Measurements from ENCODE around the gene ERMARD. TPM values are rescaled to one million over a fixed set of nuclear protein-coding genes. Genes with fewer than 3 reads are reported as not detected.

ERMARD gene
- total RNA-seq, 2 experiments from 2014 or later: 24.9 to 26.6 TPM

GRCh38 chr6:169709293-169709692 is 42.1 kb upstream of the ERMARD start:
- H3K27ac Mint-ChIP-seq: peak overlapping the region; percentile 51

DNA sequence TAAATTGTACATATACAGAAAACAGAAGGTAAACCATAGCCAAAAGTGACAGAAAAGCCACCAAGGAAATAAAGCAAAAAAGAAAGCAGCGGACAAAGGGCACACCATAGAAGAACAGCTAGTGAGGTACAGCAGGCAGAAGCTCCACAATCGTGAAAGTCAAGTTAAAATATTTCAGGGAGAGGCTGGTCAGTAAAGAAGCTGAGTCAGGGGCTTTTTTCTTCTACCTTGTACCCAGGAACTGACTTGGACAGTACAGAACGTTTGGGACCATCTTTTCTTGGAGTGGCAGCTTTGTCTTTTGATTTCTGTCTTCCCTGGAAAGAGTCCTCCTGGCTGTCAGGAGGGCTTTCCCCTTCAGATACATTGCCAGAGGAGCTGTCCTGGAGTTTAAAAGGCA is 41.4 kb upstream of the ERMARD start:
- ChIA-PET CTCF (interaction anchor here (0.9 to 3.6 kb wide), 4 partner anchors 9 to 844 kb away, joined by 3 to 34 read pairs (median 6); partner anchors contain the start of genes C6orf120, TBP and WDR27), POLR2A (interaction anchor here (0.9 to 4.6 kb wide), 3 partner anchors 8 to 15 kb away, joined by 3 to 28 read pairs (median 5); partner anchors contain the start of genes C6orf120, PHF10 and WDR27)
- TF ChIP-seq, protein P1, sequence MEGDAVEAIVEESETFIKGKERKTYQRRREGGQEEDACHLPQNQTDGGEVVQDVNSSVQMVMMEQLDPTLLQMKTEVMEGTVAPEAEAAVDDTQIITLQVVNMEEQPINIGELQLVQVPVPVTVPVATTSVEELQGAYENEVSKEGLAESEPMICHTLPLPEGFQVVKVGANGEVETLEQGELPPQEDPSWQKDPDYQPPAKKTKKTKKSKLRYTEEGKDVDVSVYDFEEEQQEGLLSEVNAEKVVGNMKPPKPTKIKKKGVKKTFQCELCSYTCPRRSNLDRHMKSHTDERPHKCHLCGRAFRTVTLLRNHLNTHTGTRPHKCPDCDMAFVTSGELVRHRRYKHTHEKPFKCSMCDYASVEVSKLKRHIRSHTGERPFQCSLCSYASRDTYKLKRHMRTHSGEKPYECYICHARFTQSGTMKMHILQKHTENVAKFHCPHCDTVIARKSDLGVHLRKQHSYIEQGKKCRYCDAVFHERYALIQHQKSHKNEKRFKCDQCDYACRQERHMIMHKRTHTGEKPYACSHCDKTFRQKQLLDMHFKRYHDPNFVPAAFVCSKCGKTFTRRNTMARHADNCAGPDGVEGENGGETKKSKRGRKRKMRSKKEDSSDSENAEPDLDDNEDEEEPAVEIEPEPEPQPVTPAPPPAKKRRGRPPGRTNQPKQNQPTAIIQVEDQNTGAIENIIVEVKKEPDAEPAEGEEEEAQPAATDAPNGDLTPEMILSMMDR (IDR thresholded peaks at IDR 0.05): no peak
- DNase-seq: no peak
- intact Hi-C loops (cut with micrococcal nuclease): no loop called here
- ATAC-seq: no peak
- no peaks in the 10 kb centered on the region for H3K27me3 Mint-ChIP-seq
- peaks cover 46% of the 10 kb centered on the region for H3K36me3 Mint-ChIP-seq (ENCODE audit: low read depth)
- H3K27ac Mint-ChIP-seq: peak overlapping the region; percentile 51
- no peak overlapping the region for H3K4me3 Mint-ChIP-seq
- H3K4me1 Mint-ChIP-seq (ENCODE audit: low read depth): peaks cover 37% of the 10 kb centered on the region
- H3K9me3 Mint-ChIP-seq: no peaks in the 10 kb centered on the region

More at GRCh38 chr6:169709293-169709692, 42.1 kb upstream of the ERMARD start:
- POLR2A ChIA-PET: interaction anchor here (0.9 to 4.6 kb wide), 3 partner anchors 7 to 16 kb away, joined by 3 to 28 read pairs (median 5); partner anchors contain the start of genes C6orf120, PHF10 and WDR27
- no peak for DNase-seq
- Mint-ChIP-seq H3K9me3 (no peaks in the 10 kb centered on the region), H3K4me3 (no peak overlapping the region), H3K27me3 (no peaks in the 10 kb centered on the region), H3K36me3 (ENCODE audit: low read depth) (peaks cover 43% of the 10 kb centered on the region), H3K4me1 (ENCODE audit: low read depth) (peaks cover 40% of the 10 kb centered on the region)
- intact Hi-C loops (cut with micrococcal nuclease): no loop called here
- ATAC-seq: peak; percentile 39
- CTCF ChIA-PET: interaction anchor here (0.7 to 3.6 kb wide), 5 partner anchors 8 to 80 kb away, joined by 3 to 34 read pairs (median 3); partner anchors contain the start of genes C6orf120, DYNLT2, ERMARD and WDR27
- TF ChIP-seq, protein P1 (IDR thresholded peaks at IDR 0.05): no peak

- Mint-ChIP-seq H3K4me1 (ENCODE audit: low read depth) (peaks cover 18% of the 10 kb centered on the region), H3K27ac (no peak overlapping the region)
- POLR2A ChIA-PET: interaction anchor here (2.1 to 3.0 kb wide), 2 partner anchors 10 to 12 kb away, joined by 8 to 20 read pairs; partner anchors contain the start of genes C6orf120, PHF10 and WDR27
These were observed 37.2 kb upstream of the ERMARD start for GRCh38 chr6:169714178-169714577.

GRCh38 chr6:169714595-169714994 is 36.8 kb upstream of the ERMARD start:
- POLR2A ChIA-PET: interaction anchor here (2.1 to 3.0 kb wide), 2 partner anchors 9 to 12 kb away, joined by 8 to 20 read pairs; partner anchors contain the start of genes C6orf120, PHF10 and WDR27
- Mint-ChIP-seq H3K4me3 (no peak overlapping the region), H3K9me3 (no peaks in the 10 kb centered on the region), H3K36me3 (ENCODE audit: low read depth) (peaks cover 60% of the 10 kb centered on the region), H3K27ac (no peak overlapping the region), H3K4me1 (ENCODE audit: low read depth) (peaks cover 18% of the 10 kb centered on the region), H3K27me3 (no peaks in the 10 kb centered on the region)
- DNase-seq (no peak), ATAC-seq (no peak)
- intact Hi-C loops (cut with micrococcal nuclease): no loop called here
- CTCF ChIA-PET: no interaction called here
- TF ChIP-seq, protein P1 (IDR thresholded peaks at IDR 0.05): no peak

More at GRCh38 chr6:169714178-169714577, 37.2 kb upstream of the ERMARD start:
- DNase-seq: no peak
- TF ChIP-seq, protein P1 (IDR thresholded peaks at IDR 0.05): no peak
- H3K36me3 Mint-ChIP-seq (ENCODE audit: low read depth): peaks cover 55% of the 10 kb centered on the region
- CTCF ChIA-PET: no interaction called here
- no peak overlapping the region for H3K4me3 Mint-ChIP-seq
- no peak for ATAC-seq
- no peaks in the 10 kb centered on the region for H3K9me3 Mint-ChIP-seq
- H3K27me3 Mint-ChIP-seq: no peaks in the 10 kb centered on the region
- intact Hi-C loops (cut with micrococcal nuclease): no loop called here

DNA sequence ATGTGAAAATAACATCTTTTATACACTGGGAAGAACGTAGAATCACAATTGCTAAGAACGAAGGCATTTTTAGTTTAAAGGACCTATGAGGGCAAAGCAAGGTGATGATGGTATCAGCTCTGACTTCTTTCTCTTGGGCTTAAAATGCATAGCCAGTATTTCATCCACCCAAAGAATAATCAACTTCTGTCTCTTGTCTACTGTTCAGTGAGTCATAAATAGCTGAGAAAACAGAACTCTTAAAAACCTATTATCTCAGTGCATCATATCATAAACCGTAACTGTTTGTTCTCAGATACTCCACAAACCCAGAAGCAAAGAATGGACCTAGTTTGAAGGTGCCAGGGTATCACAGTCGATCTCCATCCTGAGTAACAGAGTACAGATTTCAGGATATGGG is 32.3 kb upstream of the ERMARD start:
- POLR2A ChIA-PET: interaction anchor here (0.9 to 3.0 kb wide), 3 partner anchors 12 to 17 kb away, joined by 3 to 18 read pairs (median 4); partner anchors contain the start of genes C6orf120 and WDR27
- no peaks in the 10 kb centered on the region for H3K9me3 Mint-ChIP-seq
- H3K27ac Mint-ChIP-seq: peak overlapping the region; percentile 28
- H3K4me1 Mint-ChIP-seq (ENCODE audit: low read depth): peaks cover 33% of the 10 kb centered on the region
- intact Hi-C loops (cut with micrococcal nuclease): no loop called here
- DNase-seq (no peak), ATAC-seq (no peak)
- no peaks in the 10 kb centered on the region for H3K27me3 Mint-ChIP-seq
- CTCF ChIA-PET: interaction anchor here (1.3 to 6.3 kb wide), 3 partner anchors 10 to 71 kb away, joined by 4 to 34 read pairs (median 17); partner anchors contain the start of genes C6orf120 and WDR27
- H3K4me3 Mint-ChIP-seq: no peak overlapping the region
- TF ChIP-seq, protein P1 (IDR thresholded peaks at IDR 0.05): no peak
- peaks cover 48% of the 10 kb centered on the region for H3K36me3 Mint-ChIP-seq (ENCODE audit: low read depth)

Measured in activated CD8-positive, alpha-beta T cell treated with anti-CD3 and anti-CD28 coated beads for 36 hours (primary cell).